NCI-H2107 (cell line): Measurements from ENCODE around the gene MICALL2.
A peak's percentile ranks its signal among the peaks of the same experiment; 100 is the strongest.

Experiments
- DNase-seq: peaks from one replicate; lab custom pipeline; 2025; lab: John Stamatoyannopoulos, UW

The MICALL2 gene

GRCh38 chr7:1468203-1468602, 8.9 kb upstream of the MICALL2 start:
- no peak for DNase-seq

- DNase-seq = no peak
These were observed 7.4 kb upstream of the MICALL2 start for GRCh38 chr7:1466524-1467271.

- no peak for DNase-seq
These were observed 5.4 kb upstream of the MICALL2 start for GRCh38 chr7:1464694-1465093.

GRCh38 chr7:1463676-1464223, 4.5 kb upstream of the MICALL2 start:
- no peak for DNase-seq

GRCh38 chr7:1461646-1462375, 2.5 kb upstream of the MICALL2 start:
- no peak for DNase-seq

GRCh38 chr7:1460821-1461645, 1.8 kb upstream of the MICALL2 start:
- no peak for DNase-seq

- DNase-seq = no peak
These were observed 900 bp upstream of the MICALL2 start for GRCh38 chr7:1459920-1460820.

- peak; percentile 97 for DNase-seq
These were observed 232 bp upstream of the MICALL2 start for GRCh38 chr7:1459512-1459892.

GRCh38 chr7:1457949-1458682, 1.2 kb downstream of the MICALL2 start:
- no peak for DNase-seq

- DNase-seq = no peak
These were observed 2.0 kb downstream of the MICALL2 start for GRCh38 chr7:1457059-1457948.

GRCh38 chr7:1455955-1456354, 3.3 kb downstream of the MICALL2 start:
- no peak for DNase-seq

GRCh38 chr7:1455241-1455939, 3.9 kb downstream of the MICALL2 start:
- no peak for DNase-seq

- no peak for DNase-seq
These were observed 4.7 kb downstream of the MICALL2 start for GRCh38 chr7:1454542-1454941.

GRCh38 chr7:1452205-1452604, 7.1 kb downstream of the MICALL2 start:
- DNase-seq = no peak

GRCh38 chr7:1450987-1451386, 8.3 kb downstream of the MICALL2 start:
- no peak for DNase-seq

GRCh38 chr7:1450431-1450830, 8.8 kb downstream of the MICALL2 start:
- DNase-seq = no peak

GRCh38 chr7:1449951-1450350, 9.3 kb downstream of the MICALL2 start:
- no peak for DNase-seq

- DNase-seq = no peak
These were observed 9.8 kb downstream of the MICALL2 start for GRCh38 chr7:1449501-1449900.

- DNase-seq = no peak
These were observed 10.3 kb downstream of the MICALL2 start for GRCh38 chr7:1448958-1449357.
